Left ventricle myocardium inferior (tissue), 1 donor: Measurements from ENCODE around the gene SLC16A7. TPM values are rescaled to one million over a fixed set of nuclear protein-coding genes. Genes with fewer than 3 reads are reported as not detected.
A peak's percentile ranks its signal among the peaks of the same experiment; 100 is the strongest.

Source experiments
- DNase-seq: peaks from one replicate; pipeline ENCODE4 v3.0.0-alpha.2; 2020
- H3K27ac ChIP-seq: fragments of 200-600 bp; replicated peaks from 2 replicates; pipeline ENCODE4 v1.8.0; 2021
- H3K27me3 ChIP-seq: fragments of 200-600 bp; 2 replicates; pipeline ENCODE4 v1.8.0; 2021; ENCODE audit warnings: low read depth
- H3K36me3 ChIP-seq: fragments of 200-600 bp; 2 replicates; pipeline ENCODE4 v1.8.0; 2021
- H3K4me1 ChIP-seq: fragments of 200-600 bp; 2 replicates; pipeline ENCODE4 v1.8.0; 2021
- H3K4me3 ChIP-seq: fragments of 200-600 bp; 2 replicates; pipeline ENCODE4 v1.8.0; 2021; ENCODE audit warnings: mild to moderate bottlenecking, moderate library complexity
- H3K9me3 ChIP-seq: fragments of 200-600 bp; replicated peaks from 2 replicates; pipeline ENCODE4 v1.8.0; 2021
- CTCF ChIP-seq: fragments of 200-600 bp; IDR thresholded peaks from 2 replicates; pipeline ENCODE4 v1.8.0; 2021; ENCODE audit warnings: antibody characterized with exemption, mild to moderate bottlenecking, borderline replicate concordance
- intact Hi-C: fragments of 100-400 bp; cut with micrococcal nuclease; formaldehyde crosslinking; loops from one replicate; pipeline ENCODE4 v1.11.0; 2022
- total RNA-seq: library from RNA; stranded (reverse); fragmentation: NEBNext Ultra II Directional; extraction: Animal tissue kit (Norgen Biotek cat#: 25700); gene quantifications from one replicate; pipeline ENCODE4 v1.2.1, GENCODE V29; 2021
- donor health status: DM: no; HTN: yes; CAD: no; lungs with severe emphysema.

Gene SLC16A7
- total RNA-seq, 1 donor from 2014 or later = 134 TPM

- TF ChIP-seq CTCF = no peak
- intact Hi-C loops = no loop called here
- Histone ChIP-seq H3K4me1 (peaks cover 5% of the 10 kb centered on the region), H3K27ac (no peak overlapping the region), H3K9me3 (peaks cover 8% of the 10 kb centered on the region), H3K4me3 (no peak overlapping the region), H3K27me3 (no peaks in the 10 kb centered on the region), H3K36me3 (no peaks in the 10 kb centered on the region)
- no peak for DNase-seq
Measured at GRCh38 chr12:59763835-59764234, 168.0 kb downstream of the SLC16A7 start.

GRCh38 chr12:59768031-59768430 is 172.2 kb downstream of the SLC16A7 start:
- Histone ChIP-seq H3K27me3 (no peaks in the 10 kb centered on the region), H3K4me1 (peaks cover 3% of the 10 kb centered on the region), H3K36me3 (no peaks in the 10 kb centered on the region), H3K9me3 (peaks cover 8% of the 10 kb centered on the region), H3K4me3 (no peak overlapping the region), H3K27ac (no peak overlapping the region)
- intact Hi-C loops = no loop called here
- no peak for DNase-seq
- no peak for TF ChIP-seq CTCF

GRCh38 chr12:59780605-59781135 is 184.8 kb downstream of the SLC16A7 start:
- Histone ChIP-seq H3K9me3 (no peaks in the 10 kb centered on the region), H3K27ac (no peak overlapping the region), H3K4me3 (no peak overlapping the region), H3K36me3 (no peaks in the 10 kb centered on the region), H3K4me1 (peaks cover 4% of the 10 kb centered on the region), H3K27me3 (no peaks in the 10 kb centered on the region)
- intact Hi-C loops = no loop called here
- TF ChIP-seq CTCF = peak; percentile 55
- DNase-seq = no peak

GRCh38 chr12:59787610-59788009 is 191.8 kb downstream of the SLC16A7 start:
- no peak for DNase-seq
- Histone ChIP-seq H3K4me3 (no peak overlapping the region), H3K9me3 (no peaks in the 10 kb centered on the region), H3K4me1 (peaks cover 9% of the 10 kb centered on the region), H3K36me3 (peaks cover 4% of the 10 kb centered on the region), H3K27ac (peak overlapping the region; percentile 14), H3K27me3 (no peaks in the 10 kb centered on the region)
- intact Hi-C loops = no loop called here
- no peak for TF ChIP-seq CTCF

GRCh38 chr12:59792647-59793046 is 196.8 kb downstream of the SLC16A7 start:
- no peaks in the 10 kb centered on the region for H3K27me3 ChIP-seq
- peaks cover 7% of the 10 kb centered on the region for H3K4me1 ChIP-seq
- TF ChIP-seq CTCF = no peak
- intact Hi-C loops = no loop called here
- H3K4me3 ChIP-seq = no peak overlapping the region
- DNase-seq = no peak
- peaks cover 9% of the 10 kb centered on the region for H3K9me3 ChIP-seq
- peaks cover 4% of the 10 kb centered on the region for H3K36me3 ChIP-seq
- H3K27ac ChIP-seq = no peak overlapping the region
